Thymus (tissue), 11 donors: ENCODE measurements around the gene CMSS1. TPM values are rescaled to one million over a fixed set of nuclear protein-coding genes. Genes with fewer than 3 reads are reported as not detected.
"Not testable (repeated sequence)": the region's sequence is repeated elsewhere in the genome, so short reads cannot be mapped to it uniquely, and the experiment has no call there.

Source experiments
- DNase-seq, 9 donors: peaks; one replicate each; pipeline ENCODE4 v3.0.0-alpha.2; 2013; ENCODE audit warnings: low spot score in 9 of 9, low read depth in 6 of 9, missing footprints in 1 of 9
- H3K27ac ChIP-seq, 2 donors: one replicate each; pipeline ENCODE4 v1.5.1; 2013; ENCODE audit warnings: control low read depth in 1 of 2, low read depth in 1 of 2, low read length in 1 of 2, mild to moderate bottlenecking in 1 of 2, moderate library complexity in 1 of 2
- H3K27me3 ChIP-seq, 2 donors: one replicate each; pipeline ENCODE4 v1.5.1; 2013; ENCODE audit warnings: low read length in 1 of 2; ENCODE audit not compliant: control insufficient read depth in 2 of 2, insufficient read depth in 1 of 2
- H3K36me3 ChIP-seq, 2 donors: one replicate each; pipeline ENCODE4 v1.5.1; 2013; ENCODE audit warnings: low read length in 1 of 2, mild to moderate bottlenecking in 1 of 2, moderate library complexity in 1 of 2; ENCODE audit not compliant: control insufficient read depth in 2 of 2, insufficient read depth in 2 of 2
- H3K4me1 ChIP-seq, 2 donors: one replicate each; pipeline ENCODE4 v1.5.1; 2013; ENCODE audit warnings: low read length in 2 of 2; ENCODE audit not compliant: control insufficient read depth in 2 of 2, insufficient read depth in 2 of 2
- H3K4me3 ChIP-seq, 2 donors: one replicate each; pipeline ENCODE4 v1.5.1; 2013; ENCODE audit warnings: low read length in 2 of 2, control low read depth in 1 of 2, mild to moderate bottlenecking in 1 of 2
- H3K9me3 ChIP-seq, 2 donors: one replicate each; pipeline ENCODE4 v1.5.1; 2013; ENCODE audit warnings: low read length in 1 of 2, mild to moderate bottlenecking in 1 of 2; ENCODE audit not compliant: control insufficient read depth in 2 of 2, insufficient read depth in 1 of 2
- WGBS: extraction: QIAGEN DNeasy Blood & Tissue Kit; methylation state at CpG from one replicate; pipeline ENCODE4 v1.1.7; 2013; 5-methylcytosine and 5-hydroxymethylcytosine counted together
- polyA plus RNA-seq: library from polyadenylated mRNA; stranded (reverse); fragments of 200-250 nt; gene quantifications from one replicate; pipeline ENCODE4 v1.2.3, GENCODE V29; 2013
- total RNA-seq: library from RNA; stranded (reverse); fragments of 120-200 nt; gene quantifications from one replicate; pipeline ENCODE4 v1.2.4, GENCODE V29; 2013
- donor health status: healthy.

The CMSS1 gene
- total and polyA plus RNA-seq, 2 donors: 27.3 to 39.0 TPM

GRCh38 chr3:100229188-100229587 lies 411.5 kb downstream of the CMSS1 start:
- not testable (repeated sequence) for H3K4me3 ChIP-seq, H3K27me3 ChIP-seq, DNase-seq, H3K36me3 ChIP-seq, H3K4me1 ChIP-seq, H3K9me3 ChIP-seq, H3K27ac ChIP-seq
- 92% methylated on average over 3 of the region's 3 CpGs for WGBS

GRCh38 chr3:100230710-100231109 lies 413.0 kb downstream of the CMSS1 start:
- Histone ChIP-seq H3K9me3 (no peaks in the 10 kb centered on the region), H3K4me1 (no peaks in the 10 kb centered on the region), H3K36me3 (no peaks in the 10 kb centered on the region), H3K4me3 (no peak overlapping the region), H3K27ac (no peak overlapping the region), H3K27me3 (no peaks in the 10 kb centered on the region)
- WGBS: over 99% methylated on average over 3 of the region's 3 CpGs
- no peak for DNase-seq

Other genes with a start within 250 kb of the CMSS1 start
- gene COL8A1, start 179.3 kb upstream of the CMSS1 start, total RNA-seq: 0.09 TPM
- 5.9 TPM for gene COL8A1, start 179.3 kb upstream of the CMSS1 start, polyA plus RNA-seq